SKM-1 treated with dmso at 0.1 percent for 144 hours (cell line): ENCODE results near the gene CCSER2.
"Not testable (repeated sequence)": the region's sequence is repeated elsewhere in the genome, so short reads cannot be mapped to it uniquely, and the experiment has no call there.

ENCODE experiments used
- DNase-seq: peaks from one replicate; lab custom pipeline; 2025; ENCODE audit not compliant: unreplicated experiment; lab: John Stamatoyannopoulos, UW

CCSER2 gene

GRCh38 chr10:84328418-84329195 is at the start of gene CCSER2:
Gene CCSER2, plus strand, starts transcription at chr10:84328589. Its CDS starts 42,464 bp downstream, at chr10:84371053.
- DNase-seq: peak; percentile 91

GRCh38 chr10:84279876-84280475 is 48.4 kb upstream of the CCSER2 start:
- not testable (repeated sequence) for DNase-seq

GRCh38 chr10:84286695-84287094 is 41.7 kb upstream of the CCSER2 start:
- DNase-seq: no peak

GRCh38 chr10:84288151-84288550 is 40.2 kb upstream of the CCSER2 start:
- no peak for DNase-seq

GRCh38 chr10:84289521-84290200 is 38.7 kb upstream of the CCSER2 start:
- DNase-seq: no peak

- no peak for DNase-seq
These were observed 38.2 kb upstream of the CCSER2 start for GRCh38 chr10:84290235-84290634.

GRCh38 chr10:84291384-84291783 is 37.0 kb upstream of the CCSER2 start:
- no peak for DNase-seq

GRCh38 chr10:84292502-84292901 is 35.9 kb upstream of the CCSER2 start:
- no peak for DNase-seq

- DNase-seq: no peak
These were observed 35.2 kb upstream of the CCSER2 start for GRCh38 chr10:84293171-84293570.

GRCh38 chr10:84293574-84294016 is 34.8 kb upstream of the CCSER2 start:
- DNase-seq: no peak

- no peak for DNase-seq
These were observed 33.5 kb upstream of the CCSER2 start for GRCh38 chr10:84294766-84295447.

- no peak for DNase-seq
These were observed 32.1 kb upstream of the CCSER2 start for GRCh38 chr10:84296091-84296981.

GRCh38 chr10:84298057-84298456 is 30.3 kb upstream of the CCSER2 start:
- DNase-seq: no peak

GRCh38 chr10:84302223-84302622 is 26.2 kb upstream of the CCSER2 start:
- no peak for DNase-seq

GRCh38 chr10:84306751-84307384 is 21.5 kb upstream of the CCSER2 start:
- DNase-seq: no peak

- no peak for DNase-seq
These were observed 20.4 kb upstream of the CCSER2 start for GRCh38 chr10:84308021-84308420.

GRCh38 chr10:84308481-84309304 is 19.7 kb upstream of the CCSER2 start:
- peak; percentile 38 for DNase-seq

- no peak for DNase-seq
These were observed 17.9 kb upstream of the CCSER2 start for GRCh38 chr10:84310470-84310869.

GRCh38 chr10:84311576-84311975 is 16.8 kb upstream of the CCSER2 start:
- DNase-seq: no peak
